ENCODE measurements around the gene OR7G1. TPM values are rescaled to one million over a fixed set of nuclear protein-coding genes. Genes with fewer than 3 reads are reported as not detected.

The OR7G1 gene
- total and polyA plus RNA-seq, 2 donors (not counting 3 experiments of a cell fraction or from before 2014, with no cell fraction given), result not detected

GRCh38 chr19:9144920-9145319 lies 29.4 kb upstream of the OR7G1 start:
- no TSS peak for BruUV-seq (replicated peaks)
- Histone ChIP-seq H3K4me3 (replicated peaks in 1 of 3; ENCODE audit: insufficient read depth in 1 of 3, low read depth in 1 of 3, low read length in 3 of 3) (no peak overlapping the region), H3K4me1 (ENCODE audit: control insufficient read depth, extremely low read depth, insufficient read depth, low read length) (peaks cover 8% of the 10 kb centered on the region), H3K27me3 (ENCODE audit: control insufficient read depth in 2 of 2, insufficient read depth in 2 of 2, low read length in 2 of 2) (no peaks in the 10 kb centered on the region), H3K9ac (replicated peaks; ENCODE audit: extremely low read depth, insufficient read depth, low read length) (no peak overlapping the region), H3K9me3 (replicated peaks; ENCODE audit: control insufficient read depth, insufficient read depth, low read length) (peaks cover 7% of the 10 kb centered on the region), H3K36me3 (ENCODE audit: control insufficient read depth in 2 of 2, extremely low read depth in 1 of 2, insufficient read depth in 2 of 2, low read length in 2 of 2) (peaks cover 6 to 7% of the 10 kb centered on the region in 2 experiments), H3K79me2 (ENCODE audit: control insufficient read depth, insufficient read depth, low read length) (peaks cover 93% of the 10 kb centered on the region), H2AFZ (ENCODE audit: low read depth, low read length) (no peak overlapping the region), H3K4me2 (ENCODE audit: insufficient read depth, low read length) (no peak overlapping the region), H4K20me1 (replicated peaks; ENCODE audit: control insufficient read depth, extremely low read depth, insufficient read depth, low read length) (no peaks in the 10 kb centered on the region), H3K27ac (ENCODE audit: insufficient read depth, low read depth, low read length) (no peak overlapping the region), H3K9me1 (replicated peaks; ENCODE audit: control insufficient read depth, extremely low read depth, insufficient read depth, low read length) (no peaks in the 10 kb centered on the region)
- dilution Hi-C loops (cut with MboI; ENCODE audit: extremely low pct_ligation_motif_present, low sequenced_read_pairs) (no loop called here), intact Hi-C loops (cut with micrococcal nuclease) (no loop called here)
- FAIRE-seq (no peak), DNase-seq (ENCODE audit: low read depth, low spot score) (no peak)
- POLR2A ChIA-PET, result no interaction called here
- no peak for TF ChIP-seq MAX (IDR thresholded peaks at IDR 0.05; ENCODE audit: insufficient read depth, insufficient read length)
- no peak for TF ChIP-seq MYC (IDR thresholded peaks at IDR 0.05; ENCODE audit: low read depth, low read length)
- TF ChIP-seq POLR2AphosphoS5 (IDR thresholded peaks at IDR 0.05; ENCODE audit: insufficient read depth, low read depth, low read length), result no peak
- no peak for TF ChIP-seq CTCF (IDR thresholded peaks at IDR 0.05; ENCODE audit: extremely low read depth in 1 of 2, insufficient read depth in 1 of 2, low read depth in 1 of 2, low read length in 2 of 2)
- TF ChIP-seq GATA2 (IDR thresholded peaks at IDR 0.05; ENCODE audit: insufficient read depth, insufficient read length, low read depth, low read length), result no peak
- TF ChIP-seq EZH2 (IDR thresholded peaks at IDR 0.05; ENCODE audit: borderline replicate concordance, low read depth, low read length, severe bottlenecking), result no peak
- no peak for TF ChIP-seq POLR2A (IDR thresholded peaks at IDR 0.05; ENCODE audit: low read depth, low read length)
- TF ChIP-seq FOS (IDR thresholded peaks at IDR 0.05; ENCODE audit: borderline replicate concordance, insufficient read depth, low read length), result no peak
- no peak for TF ChIP-seq JUN (IDR thresholded peaks at IDR 0.05; ENCODE audit: borderline replicate concordance, insufficient read depth, insufficient read length, low read depth)
- CTCF ChIA-PET, result no interaction called here
